Measurements from ENCODE around the gene MAPK9.

DNA sequence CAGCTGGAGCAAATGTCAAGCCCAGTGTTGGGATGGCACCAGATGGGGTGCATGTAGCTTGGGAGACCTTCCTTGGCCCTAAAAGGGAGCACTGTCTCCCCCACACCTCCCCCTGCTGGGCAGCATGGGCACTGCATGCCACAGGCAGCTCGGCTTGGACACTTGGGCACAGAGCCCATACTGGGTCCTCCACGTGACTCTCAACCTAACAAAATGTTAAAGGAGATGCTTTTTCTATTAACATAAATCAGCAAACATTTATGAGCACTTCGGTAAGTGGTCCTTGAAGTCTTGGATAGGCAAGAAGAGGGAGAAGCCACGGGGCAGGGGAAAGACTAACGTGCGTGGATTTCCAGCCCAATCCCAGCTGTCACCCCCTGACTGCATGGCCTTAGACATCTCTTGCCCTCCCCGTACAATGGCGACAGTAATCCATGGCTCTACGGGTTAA, 23.9 kb upstream of the MAPK9 start:
- TF ChIP-seq, protein P1, sequence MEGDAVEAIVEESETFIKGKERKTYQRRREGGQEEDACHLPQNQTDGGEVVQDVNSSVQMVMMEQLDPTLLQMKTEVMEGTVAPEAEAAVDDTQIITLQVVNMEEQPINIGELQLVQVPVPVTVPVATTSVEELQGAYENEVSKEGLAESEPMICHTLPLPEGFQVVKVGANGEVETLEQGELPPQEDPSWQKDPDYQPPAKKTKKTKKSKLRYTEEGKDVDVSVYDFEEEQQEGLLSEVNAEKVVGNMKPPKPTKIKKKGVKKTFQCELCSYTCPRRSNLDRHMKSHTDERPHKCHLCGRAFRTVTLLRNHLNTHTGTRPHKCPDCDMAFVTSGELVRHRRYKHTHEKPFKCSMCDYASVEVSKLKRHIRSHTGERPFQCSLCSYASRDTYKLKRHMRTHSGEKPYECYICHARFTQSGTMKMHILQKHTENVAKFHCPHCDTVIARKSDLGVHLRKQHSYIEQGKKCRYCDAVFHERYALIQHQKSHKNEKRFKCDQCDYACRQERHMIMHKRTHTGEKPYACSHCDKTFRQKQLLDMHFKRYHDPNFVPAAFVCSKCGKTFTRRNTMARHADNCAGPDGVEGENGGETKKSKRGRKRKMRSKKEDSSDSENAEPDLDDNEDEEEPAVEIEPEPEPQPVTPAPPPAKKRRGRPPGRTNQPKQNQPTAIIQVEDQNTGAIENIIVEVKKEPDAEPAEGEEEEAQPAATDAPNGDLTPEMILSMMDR (IDR thresholded peaks at IDR 0.05) = peak; percentile 87 to 94 (median 90)
- no peak for TF ChIP-seq POLR2A (IDR thresholded peaks at IDR 0.05)
